Breast epithelium (tissue), 4 donors: Measurements from ENCODE around the gene TCF4. TPM values are rescaled to one million over a fixed set of nuclear protein-coding genes. Genes with fewer than 3 reads are reported as not detected.

Experiments
- DNase-seq, 2 donors: peaks; one replicate each; pipeline ENCODE4 v3.0.0-alpha.2; 2019; ENCODE audit warnings: low spot score in 2 of 2
- H3K27ac ChIP-seq, 2 donors: fragments of 200-600 bp; sonication (generic) in 1 of 2; one replicate each; pipeline ENCODE4 v1.5.1; 2016 to 2019; ENCODE audit warnings: mild to moderate bottlenecking in 1 of 2
- H3K27me3 ChIP-seq, 2 donors: fragments of 200-600 bp; sonication (generic) in 1 of 2; one replicate each; pipeline versions ENCODE4 v1.5.1 to v1.6.0; 2017 to 2019; ENCODE audit warnings: control low read depth in 1 of 2, mild to moderate bottlenecking in 1 of 2
- H3K36me3 ChIP-seq: fragments of 200-600 bp; one replicate; pipeline ENCODE4 v1.5.1; 2019
- H3K4me1 ChIP-seq, 2 donors: fragments of 200-600 bp; sonication (generic); one replicate each; pipeline ENCODE4 v1.5.1; 2016 to 2019; ENCODE audit warnings: control low read depth in 1 of 2
- H3K4me3 ChIP-seq, 3 donors: fragments of 200-600 bp; sonication (generic); 1 replicate in 2 of 3; 2 replicates in 1 of 3; pipeline ENCODE4 v1.5.1; 2016 to 2019; ENCODE audit warnings: mild to moderate bottlenecking in 3 of 3, moderate library complexity in 2 of 3
- H3K9me3 ChIP-seq, 2 donors: fragments of 200-600 bp; sonication (generic) in 1 of 2; one replicate each; pipeline ENCODE4 v1.5.1; 2016 to 2019; ENCODE audit warnings: control low read depth in 1 of 2
- POLR2A ChIP-seq: fragments of 450-650 bp; IDR thresholded peaks from one replicate; pipeline ENCODE4 v1.6.1; 2016; ENCODE audit warnings: antibody characterized with exemption, mild to moderate bottlenecking, moderate library complexity
- POLR2AphosphoS5 ChIP-seq, 3 donors: sonication (generic); formaldehyde crosslinking; IDR thresholded peaks; one replicate each; pipeline ENCODE4 v1.6.1; 2017; ENCODE audit warnings: antibody characterized with exemption in 3 of 3
- intact Hi-C: fragments of 100-400 bp; cut with DNase I; formaldehyde crosslinking; loops from one replicate; pipeline ENCODE4 v1.15.1; 2023; ENCODE audit warnings: low total_unique reads
- total RNA-seq, 3 donors: library from RNA; depleted of rRNA; stranded (reverse); fragments of >200 nt; gene quantifications; one replicate each; pipeline ENCODE4 v1.1.0, GENCODE V29; 2016
- TF ChIP-seq, protein P1 (sequence below), 3 donors: fragments of 450-650 bp; IDR thresholded peaks; one replicate each; pipeline ENCODE4 v1.5.1; 2016 to 2017; ENCODE audit warnings: antibody characterized with exemption in 3 of 3, mild to moderate bottlenecking in 3 of 3, moderate library complexity in 3 of 3

TCF4 gene
- total RNA-seq, 3 donors from 2014 or later = 79.6 to 133 (median 114) TPM

GRCh38 chr18:55353391-55353790, 234.6 kb downstream of the TCF4 start:
- Histone ChIP-seq H3K27me3 (no peaks in the 10 kb centered on the region), H3K27ac (no peak overlapping the region), H3K9me3 (no peaks in the 10 kb centered on the region), H3K36me3 (no peaks in the 10 kb centered on the region), H3K4me1 (no peaks in the 10 kb centered on the region), H3K4me3 (no peak overlapping the region)
- intact Hi-C loops = no loop called here
- TF ChIP-seq POLR2AphosphoS5 (IDR thresholded peaks at IDR 0.05) = no peak
- TF ChIP-seq, protein P1, sequence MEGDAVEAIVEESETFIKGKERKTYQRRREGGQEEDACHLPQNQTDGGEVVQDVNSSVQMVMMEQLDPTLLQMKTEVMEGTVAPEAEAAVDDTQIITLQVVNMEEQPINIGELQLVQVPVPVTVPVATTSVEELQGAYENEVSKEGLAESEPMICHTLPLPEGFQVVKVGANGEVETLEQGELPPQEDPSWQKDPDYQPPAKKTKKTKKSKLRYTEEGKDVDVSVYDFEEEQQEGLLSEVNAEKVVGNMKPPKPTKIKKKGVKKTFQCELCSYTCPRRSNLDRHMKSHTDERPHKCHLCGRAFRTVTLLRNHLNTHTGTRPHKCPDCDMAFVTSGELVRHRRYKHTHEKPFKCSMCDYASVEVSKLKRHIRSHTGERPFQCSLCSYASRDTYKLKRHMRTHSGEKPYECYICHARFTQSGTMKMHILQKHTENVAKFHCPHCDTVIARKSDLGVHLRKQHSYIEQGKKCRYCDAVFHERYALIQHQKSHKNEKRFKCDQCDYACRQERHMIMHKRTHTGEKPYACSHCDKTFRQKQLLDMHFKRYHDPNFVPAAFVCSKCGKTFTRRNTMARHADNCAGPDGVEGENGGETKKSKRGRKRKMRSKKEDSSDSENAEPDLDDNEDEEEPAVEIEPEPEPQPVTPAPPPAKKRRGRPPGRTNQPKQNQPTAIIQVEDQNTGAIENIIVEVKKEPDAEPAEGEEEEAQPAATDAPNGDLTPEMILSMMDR (IDR thresholded peaks at IDR 0.05) = no peak
- no peak for TF ChIP-seq POLR2A
- no peak for DNase-seq

- Histone ChIP-seq H3K27ac (no peak overlapping the region), H3K4me3 (no peak overlapping the region), H3K36me3 (no peaks in the 10 kb centered on the region), H3K4me1 (no peaks in the 10 kb centered on the region), H3K9me3 (no peaks in the 10 kb centered on the region), H3K27me3 (no peaks in the 10 kb centered on the region)
- intact Hi-C loops = no loop called here
- TF ChIP-seq POLR2AphosphoS5 (IDR thresholded peaks at IDR 0.05) = no peak
- no peak for TF ChIP-seq POLR2A
- TF ChIP-seq, protein P1 (IDR thresholded peaks at IDR 0.05) = no peak
- DNase-seq = no peak
These were observed 235.8 kb downstream of the TCF4 start for GRCh38 chr18:55351980-55352714.

DNA sequence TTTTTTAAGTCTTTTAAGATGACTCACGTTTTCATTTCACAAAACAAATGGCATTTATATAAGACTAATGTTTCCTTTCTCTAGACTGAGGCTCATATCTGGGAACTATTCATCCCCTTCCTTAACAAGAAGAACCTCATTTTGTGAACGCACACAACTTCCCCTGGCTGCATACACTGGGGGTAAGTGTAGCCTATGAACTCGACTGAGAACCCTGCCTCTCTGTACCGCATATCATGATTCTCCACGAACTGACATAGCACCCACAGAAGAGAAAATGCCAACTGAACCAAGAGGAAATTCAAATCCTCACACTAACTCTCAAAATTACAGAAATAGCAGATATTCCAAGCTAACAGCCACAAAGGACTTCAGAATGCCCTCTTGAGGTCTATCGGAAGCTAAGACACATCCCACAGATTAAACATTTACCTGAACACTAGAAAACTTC, 236.7 kb downstream of the TCF4 start:
- no peak overlapping the region for H3K4me3 ChIP-seq
- H3K4me1 ChIP-seq = no peaks in the 10 kb centered on the region
- no peak for TF ChIP-seq POLR2A
- TF ChIP-seq POLR2AphosphoS5 (IDR thresholded peaks at IDR 0.05) = no peak
- TF ChIP-seq, protein P1 (IDR thresholded peaks at IDR 0.05) = no peak
- H3K27me3 ChIP-seq = no peaks in the 10 kb centered on the region
- H3K27ac ChIP-seq = no peak overlapping the region
- no peak for DNase-seq
- intact Hi-C loops = no loop called here
- no peaks in the 10 kb centered on the region for H3K36me3 ChIP-seq
- no peaks in the 10 kb centered on the region for H3K9me3 ChIP-seq

DNA sequence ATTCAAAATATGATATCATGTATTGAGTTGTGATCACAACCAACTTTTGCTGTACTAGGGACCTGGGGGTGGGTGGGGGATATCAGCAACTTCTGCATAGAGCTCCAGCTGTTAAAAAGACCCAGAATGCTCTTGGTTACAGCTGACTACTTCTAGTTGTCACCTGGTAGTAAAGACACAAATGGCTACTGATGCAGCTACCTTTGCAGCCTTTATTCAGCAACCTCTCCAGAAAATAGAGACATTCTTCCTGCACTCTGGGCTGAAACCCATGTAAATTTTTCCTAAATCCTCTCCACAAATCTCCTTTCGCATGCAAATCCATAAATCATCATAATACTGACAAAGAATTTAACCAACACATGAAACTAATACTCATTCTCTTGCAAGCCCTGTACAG, 238.3 kb downstream of the TCF4 start:
- intact Hi-C loops = no loop called here
- no peaks in the 10 kb centered on the region for H3K27me3 ChIP-seq
- H3K27ac ChIP-seq = no peak overlapping the region
- no peak overlapping the region for H3K4me3 ChIP-seq
- H3K36me3 ChIP-seq = no peaks in the 10 kb centered on the region
- DNase-seq = no peak
- TF ChIP-seq, protein P1 (IDR thresholded peaks at IDR 0.05) = no peak
- no peak for TF ChIP-seq POLR2AphosphoS5 (IDR thresholded peaks at IDR 0.05)
- TF ChIP-seq POLR2A = no peak
- H3K4me1 ChIP-seq = no peaks in the 10 kb centered on the region
- no peaks in the 10 kb centered on the region for H3K9me3 ChIP-seq

- TF ChIP-seq, protein P1 (IDR thresholded peaks at IDR 0.05) = no peak
- TF ChIP-seq POLR2AphosphoS5 (IDR thresholded peaks at IDR 0.05) = no peak
- TF ChIP-seq POLR2A = no peak
- Histone ChIP-seq H3K36me3 (no peaks in the 10 kb centered on the region), H3K27ac (peak overlapping the region; percentile 6 to 22), H3K9me3 (no peaks in the 10 kb centered on the region), H3K27me3 (no peaks in the 10 kb centered on the region), H3K4me3 (no peak overlapping the region), H3K4me1 (no peaks in the 10 kb centered on the region)
- no peak for DNase-seq
- intact Hi-C loops = no loop called here
These were observed 240.8 kb downstream of the TCF4 start for GRCh38 chr18:55346961-55347740.
